ENCODE measurements around the gene CNNM4.

The CNNM4 gene

GRCh38 chr2:96768083-96768561 is 7.4 kb downstream of the CNNM4 start:
- H3K4me2 ChIP-seq = peak overlapping the region; percentile 41
- no peak overlapping the region for H3K9ac ChIP-seq
- no peak overlapping the region for H3K27ac ChIP-seq
- H3K36me3 ChIP-seq = peaks cover 25% of the 10 kb centered on the region; the same call in 1 of the 2 replicates
- H3K9me3 ChIP-seq = no peaks in the 10 kb centered on the region
- no peak overlapping the region for H3K4me3 ChIP-seq
- no peak for TF ChIP-seq Cebpa-rat (IDR thresholded peaks at IDR 0.05)
- H3K27me3 ChIP-seq = no peaks in the 10 kb centered on the region
- H4K20me1 ChIP-seq = peaks cover 77% of the 10 kb centered on the region
- peaks cover 83% of the 10 kb centered on the region for H3K4me1 ChIP-seq

- H3K4me1 ChIP-seq = peaks cover 83% of the 10 kb centered on the region
- no peaks in the 10 kb centered on the region for H3K9me3 ChIP-seq
- H4K20me1 ChIP-seq = peaks cover 72% of the 10 kb centered on the region
- H3K27ac ChIP-seq = no peak overlapping the region
- no peak overlapping the region for H3K4me2 ChIP-seq
- TF ChIP-seq Cebpa-rat (IDR thresholded peaks at IDR 0.05) = no peak
- H3K9ac ChIP-seq = no peak overlapping the region
- H3K36me3 ChIP-seq = peaks cover 25% of the 10 kb centered on the region; the same call in 1 of the 2 replicates
- H3K4me3 ChIP-seq = no peak overlapping the region
- no peaks in the 10 kb centered on the region for H3K27me3 ChIP-seq
These were observed 9.1 kb downstream of the CNNM4 start for GRCh38 chr2:96769814-96770213.

GRCh38 chr2:96770442-96771202 is 9.9 kb downstream of the CNNM4 start:
- H3K9ac ChIP-seq = no peak overlapping the region
- H3K27ac ChIP-seq = no peak overlapping the region
- no peaks in the 10 kb centered on the region for H3K27me3 ChIP-seq
- no peak for TF ChIP-seq Cebpa-rat (IDR thresholded peaks at IDR 0.05)
- H3K4me1 ChIP-seq = peaks cover 84% of the 10 kb centered on the region
- no peak overlapping the region for H3K4me3 ChIP-seq
- peak overlapping the region; percentile 24; the same call in 1 of the 2 replicates for H3K4me2 ChIP-seq
- peaks cover 71% of the 10 kb centered on the region for H4K20me1 ChIP-seq
- H3K36me3 ChIP-seq = peaks cover 25% of the 10 kb centered on the region; the same call in 1 of the 2 replicates
- no peaks in the 10 kb centered on the region for H3K9me3 ChIP-seq

- Histone ChIP-seq H4K20me1 (peaks cover 66% of the 10 kb centered on the region), H3K27ac (0 out of 2 replicates have a peak overlapping the region, but pooled peaks have one; percentile 9), H3K36me3 (peaks cover 19% of the 10 kb centered on the region; the same call in 1 of the 2 replicates), H3K9me3 (no peaks in the 10 kb centered on the region), H3K4me1 (peaks cover 90% of the 10 kb centered on the region), H3K4me3 (no peak overlapping the region), H3K4me2 (peak overlapping the region; percentile 51), H3K27me3 (no peaks in the 10 kb centered on the region), H3K9ac (no peak overlapping the region)
- no peak for TF ChIP-seq Cebpa-rat (IDR thresholded peaks at IDR 0.05)
These were observed 11.3 kb downstream of the CNNM4 start for GRCh38 chr2:96771796-96772618.

GRCh38 chr2:96772903-96773671 is 12.4 kb downstream of the CNNM4 start:
- H3K27ac ChIP-seq = no peak overlapping the region
- no peak overlapping the region for H3K9ac ChIP-seq
- H3K4me3 ChIP-seq = no peak overlapping the region
- H3K36me3 ChIP-seq = peaks cover 14% of the 10 kb centered on the region; the same call in 1 of the 2 replicates
- H4K20me1 ChIP-seq = peaks cover 62% of the 10 kb centered on the region
- H3K27me3 ChIP-seq = no peaks in the 10 kb centered on the region
- peaks cover 81% of the 10 kb centered on the region for H3K4me1 ChIP-seq
- H3K4me2 ChIP-seq = peak overlapping the region; percentile 84
- no peak for TF ChIP-seq Cebpa-rat (IDR thresholded peaks at IDR 0.05)
- no peaks in the 10 kb centered on the region for H3K9me3 ChIP-seq

GRCh38 chr2:96773922-96774321 is 13.2 kb downstream of the CNNM4 start:
- Histone ChIP-seq H4K20me1 (peaks cover 57% of the 10 kb centered on the region), H3K9me3 (no peaks in the 10 kb centered on the region), H3K4me2 (peak overlapping the region; percentile 84), H3K27ac (peak overlapping the region; percentile 37; the same call in 1 of the 2 replicates), H3K9ac (0 out of 2 replicates have a peak overlapping the region, but pooled peaks have one; percentile 10), H3K27me3 (no peaks in the 10 kb centered on the region), H3K4me3 (peak overlapping the region; percentile 52), H3K36me3 (peaks cover 10% of the 10 kb centered on the region; the same call in 1 of the 2 replicates), H3K4me1 (peaks cover 75% of the 10 kb centered on the region)
- TF ChIP-seq Cebpa-rat (IDR thresholded peaks at IDR 0.05) = no peak

GRCh38 chr2:96775160-96775559 is 14.5 kb downstream of the CNNM4 start:
- Histone ChIP-seq H3K36me3 (peaks cover 9% of the 10 kb centered on the region; the same call in 1 of the 2 replicates), H4K20me1 (peaks cover 47% of the 10 kb centered on the region), H3K9me3 (no peaks in the 10 kb centered on the region), H3K9ac (no peak overlapping the region), H3K4me3 (no peak overlapping the region), H3K4me1 (peaks cover 68% of the 10 kb centered on the region), H3K27ac (no peak overlapping the region), H3K4me2 (peak overlapping the region; percentile 38), H3K27me3 (no peaks in the 10 kb centered on the region)
- no peak for TF ChIP-seq Cebpa-rat (IDR thresholded peaks at IDR 0.05)

- Histone ChIP-seq H3K9ac (no peak overlapping the region), H3K4me1 (peaks cover 12% of the 10 kb centered on the region), H4K20me1 (peaks cover 22% of the 10 kb centered on the region; the same call in 1 of the 2 replicates), H3K9me3 (no peaks in the 10 kb centered on the region), H3K27me3 (no peaks in the 10 kb centered on the region), H3K4me3 (no peak overlapping the region), H3K4me2 (no peak overlapping the region), H3K36me3 (peaks cover 4% of the 10 kb centered on the region; the same call in 1 of the 2 replicates), H3K27ac (no peak overlapping the region)
- no peak for TF ChIP-seq Cebpa-rat (IDR thresholded peaks at IDR 0.05)
These were observed 22.7 kb downstream of the CNNM4 start for GRCh38 chr2:96783388-96783787.

- H3K4me3 ChIP-seq = no peak overlapping the region
- H4K20me1 ChIP-seq = peaks cover 32% of the 10 kb centered on the region; the same call in 1 of the 2 replicates
- no peak for TF ChIP-seq Cebpa-rat (IDR thresholded peaks at IDR 0.05)
- H3K4me2 ChIP-seq = peak overlapping the region; percentile 57; the same call in 1 of the 2 replicates
- H3K27me3 ChIP-seq = no peaks in the 10 kb centered on the region
- peaks cover 23% of the 10 kb centered on the region for H3K4me1 ChIP-seq
- no peak overlapping the region for H3K27ac ChIP-seq
- no peaks in the 10 kb centered on the region; the same call in 1 of the 2 replicates for H3K36me3 ChIP-seq
- no peaks in the 10 kb centered on the region for H3K9me3 ChIP-seq
- H3K9ac ChIP-seq = no peak overlapping the region
These were observed 26.7 kb downstream of the CNNM4 start for GRCh38 chr2:96787411-96787810.
